HEK293 (cell line): ENCODE measurements around the gene CEP68.

Experiments
- CTCF ChIP-seq: fragments of 450-650 bp; formaldehyde crosslinking; IDR thresholded peaks from 2 replicates; pipeline ENCODE4 v1.5.1; 2016; ENCODE audit warnings: missing biosample characterization, missing genetic modification characterization
- HIC1 ChIP-seq: fragments of 450-650 bp; formaldehyde crosslinking; IDR thresholded peaks from 2 replicates; pipeline ENCODE4 v1.5.1; 2016; ENCODE audit warnings: missing biosample characterization, missing genetic modification characterization
- KLF10 ChIP-seq: fragments of 450-650 bp; IDR thresholded peaks from 2 replicates; pipeline ENCODE4 v1.5.1; 2018; ENCODE audit warnings: missing biosample characterization, mild to moderate bottlenecking, missing genetic modification characterization
- SCRT2 ChIP-seq: fragments of 450-650 bp; formaldehyde crosslinking; IDR thresholded peaks from 2 replicates; pipeline ENCODE4 v1.5.1; 2016; ENCODE audit warnings: missing biosample characterization, missing genetic modification characterization
- SETDB1 ChIP-seq: IDR thresholded peaks from one replicate; pipeline ENCODE4 v1.6.1; 2017; ENCODE audit warnings: mild to moderate bottlenecking, low read length, moderate library complexity, mixed read lengths; ENCODE audit not compliant: insufficient read length
- SP2 ChIP-seq: fragments of 450-650 bp; formaldehyde crosslinking; IDR thresholded peaks from 2 replicates; pipeline ENCODE4 v1.5.1; 2016; ENCODE audit warnings: missing biosample characterization, missing genetic modification characterization
- ZNF146 ChIP-seq: fragments of 450-650 bp; formaldehyde crosslinking; IDR thresholded peaks from 2 replicates; pipeline ENCODE4 v1.5.1; 2016; ENCODE audit warnings: missing biosample characterization, missing genetic modification characterization
- ZNF18 ChIP-seq: fragments of 450-650 bp; formaldehyde crosslinking; IDR thresholded peaks from 2 replicates; pipeline ENCODE4 v1.5.1; 2016; ENCODE audit warnings: missing biosample characterization, missing genetic modification characterization
- ZNF311 ChIP-seq: fragments of 450-650 bp; formaldehyde crosslinking; IDR thresholded peaks from 2 replicates; pipeline ENCODE4 v1.5.1; 2017; ENCODE audit warnings: missing biosample characterization, missing genetic modification characterization, borderline replicate concordance
- ZNF560 ChIP-seq: fragments of 450-650 bp; formaldehyde crosslinking; IDR thresholded peaks from 2 replicates; pipeline ENCODE4 v1.5.1; 2017; ENCODE audit warnings: missing biosample characterization, missing genetic modification characterization, borderline replicate concordance
- ZNF571 ChIP-seq: fragments of 450-650 bp; formaldehyde crosslinking; IDR thresholded peaks from 2 replicates; pipeline ENCODE4 v1.5.0; 2017; ENCODE audit warnings: missing biosample characterization, missing genetic modification characterization
- ZNF670 ChIP-seq: fragments of 450-650 bp; formaldehyde crosslinking; IDR thresholded peaks from 2 replicates; pipeline ENCODE4 v1.5.1; 2016; ENCODE audit warnings: missing biosample characterization, missing genetic modification characterization, low read depth
- ZNF768 ChIP-seq: fragments of 450-650 bp; formaldehyde crosslinking; IDR thresholded peaks from 2 replicates; pipeline ENCODE4 v1.5.1; 2018; ENCODE audit warnings: missing biosample characterization, mild to moderate bottlenecking, missing genetic modification characterization
- ZNF792 ChIP-seq: fragments of 450-650 bp; formaldehyde crosslinking; IDR thresholded peaks from 2 replicates; pipeline ENCODE4 v1.5.1; 2016; ENCODE audit warnings: missing biosample characterization, missing genetic modification characterization

- no peak for TF ChIP-seq ZNF146 (tag by site-specific recombination)
- no peak for TF ChIP-seq ZNF311
- TF ChIP-seq CTCF (tag by site-specific recombination) = no peak
- TF ChIP-seq KLF10 (tag by site-specific recombination) = no peak
- no peak for TF ChIP-seq ZNF768 (tag by site-specific recombination)
- TF ChIP-seq ZNF670 (tag by site-specific recombination) = no peak
- no peak for TF ChIP-seq HIC1
- TF ChIP-seq ZNF18 = no peak
- TF ChIP-seq SCRT2 (tag by site-specific recombination) = no peak
- no peak for TF ChIP-seq ZNF571 (tag by site-specific recombination)
- no peak for TF ChIP-seq ZNF560 (tag by site-specific recombination)
- TF ChIP-seq SETDB1 = no peak
- no peak for TF ChIP-seq ZNF792 (tag by site-specific recombination)
- no peak for TF ChIP-seq SP2 (tag by site-specific recombination)
Measured at GRCh38 chr2:65136253-65136652, 80.0 kb downstream of the CEP68 start.
